SK-N-MC (cell line): ENCODE measurements around the gene POFUT2.

Experiments used
- DNase-seq: peaks from one replicate; pipeline ENCODE4 v3.0.0-alpha.2; 2011; ENCODE audit warnings: low read depth, low spot score
- H3K27ac ChIP-seq: fragments of 200-600 bp; sonication (generic); 2 replicates; pipeline ENCODE4 v1.5.1; 2016; ENCODE audit warnings: mixed run types
- H3K36me3 ChIP-seq: fragments of 200-600 bp; sonication (generic); 2 replicates; pipeline ENCODE4 v1.6.1; 2017; ENCODE audit warnings: antibody characterized with exemption, low read length, mixed read lengths; ENCODE audit not compliant: insufficient read depth
- H3K4me3 ChIP-seq: fragments of 200-600 bp; sonication (generic); 2 replicates; pipeline ENCODE4 v1.5.1; 2016
- H3K9ac ChIP-seq: fragments of 200-600 bp; sonication (generic); 2 replicates; pipeline ENCODE4 v1.8.0; 2017; ENCODE audit warnings: mixed run types, mixed read lengths; ENCODE audit not compliant: insufficient read length
- H3K9me3 ChIP-seq: fragments of 200-600 bp; sonication (generic); 2 replicates; pipeline ENCODE4 v1.6.1; 2017; ENCODE audit warnings: low read depth, mild to moderate bottlenecking, antibody characterized with exemption, low read length, moderate library complexity, mixed read lengths
- EZH2 ChIP-seq: fragments of 200-600 bp; sonication (generic); IDR thresholded peaks from one replicate; pipeline ENCODE4 v1.6.1; 2017; ENCODE audit warnings: antibody characterized with exemption
- FOXP2 ChIP-seq: optimal IDR thresholded peaks from 2 replicates; pipeline ENCODE3; 2011; ENCODE audit warnings: mild to moderate bottlenecking, moderate library complexity; ENCODE audit not compliant: insufficient read depth; ENCODE audit errors: extremely low read length, control extremely low read depth
- POLR2AphosphoS5 ChIP-seq: IDR thresholded peaks from 2 replicates; pipeline ENCODE4 v1.6.1; 2012; ENCODE audit warnings: mild to moderate bottlenecking, low read depth, low read length, borderline replicate concordance

Gene POFUT2

GRCh38 chr21:45246386-45247320 lies 41.0 kb downstream of the POFUT2 start:
- Histone ChIP-seq H3K9ac (no peak overlapping the region), H3K9me3 (peaks cover 4% of the 10 kb centered on the region; the same call in 1 of the 2 replicates), H3K36me3 (no peaks in the 10 kb centered on the region), H3K4me3 (no peak overlapping the region), H3K27ac (no peak overlapping the region)
- no peak for TF ChIP-seq POLR2AphosphoS5
- no peak for TF ChIP-seq FOXP2
- TF ChIP-seq EZH2, result no peak
- no peak for DNase-seq

- DNase-seq, result no peak
- Histone ChIP-seq H3K9ac (no peak overlapping the region), H3K9me3 (no peaks in the 10 kb centered on the region), H3K4me3 (no peak overlapping the region), H3K27ac (no peak overlapping the region), H3K36me3 (no peaks in the 10 kb centered on the region)
- TF ChIP-seq FOXP2 (no peak), EZH2 (no peak), POLR2AphosphoS5 (no peak)
Measured at GRCh38 chr21:45244799-45245340, 42.8 kb downstream of the POFUT2 start.

- Histone ChIP-seq H3K27ac (no peak overlapping the region), H3K9me3 (no peaks in the 10 kb centered on the region), H3K9ac (no peak overlapping the region), H3K4me3 (no peak overlapping the region), H3K36me3 (no peaks in the 10 kb centered on the region)
- TF ChIP-seq EZH2 (no peak), FOXP2 (no peak), POLR2AphosphoS5 (no peak)
- DNase-seq, result no peak
Measured at GRCh38 chr21:45243603-45244002, 44.1 kb downstream of the POFUT2 start.

GRCh38 chr21:45241357-45241756 lies 46.3 kb downstream of the POFUT2 start:
- Histone ChIP-seq H3K4me3 (no peak overlapping the region), H3K36me3 (no peaks in the 10 kb centered on the region), H3K9ac (no peak overlapping the region), H3K27ac (no peak overlapping the region), H3K9me3 (peaks cover 4% of the 10 kb centered on the region; the same call in 1 of the 2 replicates)
- TF ChIP-seq FOXP2 (no peak), POLR2AphosphoS5 (no peak), EZH2 (no peak)
- DNase-seq, result no peak

GRCh38 chr21:45237401-45237800 lies 50.3 kb downstream of the POFUT2 start:
- Histone ChIP-seq H3K27ac (no peak overlapping the region), H3K4me3 (no peak overlapping the region), H3K9ac (no peak overlapping the region), H3K9me3 (peaks cover 4% of the 10 kb centered on the region; the same call in 1 of the 2 replicates), H3K36me3 (no peaks in the 10 kb centered on the region)
- DNase-seq, result no peak
- TF ChIP-seq FOXP2 (no peak), POLR2AphosphoS5 (no peak)

- TF ChIP-seq EZH2, result no peak
- no peak for TF ChIP-seq FOXP2
- no peak for TF ChIP-seq POLR2AphosphoS5
- Histone ChIP-seq H3K9ac (no peak overlapping the region), H3K27ac (no peak overlapping the region), H3K9me3 (peaks cover 4% of the 10 kb centered on the region; the same call in 1 of the 2 replicates), H3K36me3 (no peaks in the 10 kb centered on the region), H3K4me3 (no peak overlapping the region)
- DNase-seq, result no peak
Measured at GRCh38 chr21:45236481-45236880, 51.2 kb downstream of the POFUT2 start.

- TF ChIP-seq EZH2, result no peak
- no peak for TF ChIP-seq FOXP2
- TF ChIP-seq POLR2AphosphoS5, result no peak
- no peak overlapping the region for H3K4me3 ChIP-seq
- no peaks in the 10 kb centered on the region for H3K36me3 ChIP-seq
- DNase-seq, result no peak
- no peak overlapping the region for H3K27ac ChIP-seq
- H3K9ac ChIP-seq, result no peak overlapping the region
- H3K9me3 ChIP-seq, result peaks cover 4% of the 10 kb centered on the region; the same call in 1 of the 2 replicates
Measured at GRCh38 chr21:45235488-45235887, 52.2 kb downstream of the POFUT2 start.

- no peak for TF ChIP-seq FOXP2
- TF ChIP-seq EZH2, result no peak
- no peak for TF ChIP-seq POLR2AphosphoS5
- H3K9me3 ChIP-seq, result peaks cover 4% of the 10 kb centered on the region; the same call in 1 of the 2 replicates
- no peaks in the 10 kb centered on the region for H3K36me3 ChIP-seq
- no peak overlapping the region for H3K9ac ChIP-seq
- H3K27ac ChIP-seq, result no peak overlapping the region
- no peak overlapping the region for H3K4me3 ChIP-seq
- DNase-seq, result no peak
Measured at GRCh38 chr21:45234965-45235364, 52.7 kb downstream of the POFUT2 start.

GRCh38 chr21:45234127-45234526 lies 53.6 kb downstream of the POFUT2 start:
- H3K4me3 ChIP-seq, result no peak overlapping the region

More at GRCh38 chr21:45234127-45234526, 53.6 kb downstream of the POFUT2 start:
- Histone ChIP-seq H3K36me3 (no peaks in the 10 kb centered on the region), H3K9ac (no peak overlapping the region), H3K27ac (no peak overlapping the region), H3K9me3 (peaks cover 4% of the 10 kb centered on the region; the same call in 1 of the 2 replicates)
- DNase-seq, result no peak
- no peak for TF ChIP-seq FOXP2
- no peak for TF ChIP-seq EZH2
- no peak for TF ChIP-seq POLR2AphosphoS5
